HCT116 (cell line): Measurements from ENCODE around the gene HSD3B1. TPM values are rescaled to one million over a fixed set of nuclear protein-coding genes. Genes with fewer than 3 reads are reported as not detected.

ENCODE experiments used
- ATAC-seq: fragments of 200-7000 bp; cut with Tn5 transposase; 2 replicates; pipeline ENCODE4 v1.9.1; 2020; ENCODE audit warnings: mild to moderate bottlenecking, moderate library complexity
- BruUV-seq: library from RNA; stranded (reverse); fragments of 400-500 nt; replicated peaks from 2 replicates; lab custom pipeline; 2021; lab: Mats Ljungman, UMichigan
- CTCF ChIA-PET: fragments of 300-600 bp; sonication (Branson Sonifier 250); formaldehyde crosslinking; loops from one replicate; lab custom pipeline; 2021; ENCODE audit warnings: antibody characterized with exemption; lab: Charles Lee
- POLR2A ChIA-PET: fragments of 300-600, 350-600 bp; sonication (Branson Sonifier 250); formaldehyde crosslinking; loops from one replicate; lab custom pipeline; 2021; ENCODE audit warnings: antibody characterized with exemption; lab: Charles Lee
- RAD21 ChIA-PET, 2 experiments: fragments of 300-600 bp; sonication (Branson Sonifier 250); formaldehyde crosslinking; loops; one replicate each; lab custom pipeline; 2023; ENCODE audit warnings: low total read pairs in 2 of 2; ENCODE audit not compliant: uncharacterized antibody in 2 of 2, unreplicated experiment in 2 of 2, low non-redundant PET in 1 of 2; lab: Charles Lee
- DNase-seq: peaks from one replicate; pipeline ENCODE4 v3.0.0-alpha.2; 2010; ENCODE audit warnings: low read depth, low spot score
- H2AFZ ChIP-seq: fragments of 200-600 bp; shearing (Covaris generic), sonication (generic); 2 replicates; pipeline ENCODE4 v1.6.1; 2017; ENCODE audit warnings: low read depth, mixed run types, mixed read lengths, antibody characterized with exemption, low read length; ENCODE audit not compliant: poor library complexity, severe bottlenecking
- H3K27ac ChIP-seq: 2 replicates; pipeline ENCODE4 v1.5.1; 2012; ENCODE audit warnings: low read depth, low read length
- H3K27me3 ChIP-seq: fragments of 200-600 bp; sonication (generic); 2 replicates; pipeline ENCODE4 v1.6.1; 2016; ENCODE audit warnings: mixed run types, low read length, mixed read lengths; ENCODE audit not compliant: insufficient read depth
- H3K36me3 ChIP-seq, 2 experiments: fragments of 200-500 bp in 1 of 2; fragments of 200-600 bp in 1 of 2; sonication (Bioruptor generic) in 1 of 2; sonication (generic) in 1 of 2; 2 replicates each; pipeline versions ENCODE4 v1.5.1 to v1.6.1; 2014 to 2016; ENCODE audit warnings: low read length in 2 of 2, inconsistent platforms in 1 of 2, mixed read lengths in 1 of 2, mixed run types in 1 of 2; ENCODE audit not compliant: insufficient read depth in 2 of 2, control insufficient read depth in 1 of 2
- H3K4me1 ChIP-seq, 2 experiments: fragments of 200-600 bp in 1 of 2; sonication (generic) in 1 of 2; 2 replicates each; pipeline versions ENCODE4 v1.5.1 to v1.6.1; 2012 to 2017; ENCODE audit warnings: low read length in 2 of 2, inconsistent platforms in 1 of 2, mild to moderate bottlenecking in 1 of 2, mixed read lengths in 1 of 2, mixed run types in 1 of 2, moderate library complexity in 1 of 2; ENCODE audit not compliant: insufficient read depth in 2 of 2, control insufficient read depth in 1 of 2
- H3K4me2 ChIP-seq: fragments of 200-600 bp; sonication (generic); 2 replicates; pipeline ENCODE4 v1.6.1; 2017; ENCODE audit warnings: mixed run types, low read length, mixed read lengths
- H3K4me3 ChIP-seq, 2 experiments: fragments of 200-600 bp in 1 of 2; sonication (generic) in 1 of 2; replicated peaks in 1 of 2; 2 replicates each; pipeline ENCODE4 v1.5.1; 2011 to 2016; ENCODE audit warnings: low read length in 2 of 2, control low read depth in 1 of 2, low read depth in 1 of 2, mild to moderate bottlenecking in 1 of 2, mixed read lengths in 1 of 2, mixed run types in 1 of 2
- H3K79me2 ChIP-seq: fragments of 200-600 bp; sonication (generic); 2 replicates; pipeline ENCODE4 v1.6.1; 2017; ENCODE audit warnings: mild to moderate bottlenecking, mixed run types, low read length, moderate library complexity, mixed read lengths; ENCODE audit not compliant: insufficient read depth
- H3K9ac ChIP-seq: fragments of 200-600 bp; sonication (generic); 2 replicates; pipeline ENCODE4 v1.6.1; 2016; ENCODE audit warnings: low read length, mixed read lengths
- H3K9me2 ChIP-seq: fragments of 200-600 bp; sonication (generic), shearing (Covaris generic); 2 replicates; pipeline ENCODE4 v1.6.1; 2017; ENCODE audit warnings: mixed run types, mild to moderate bottlenecking, moderate library complexity; ENCODE audit not compliant: insufficient read depth
- H3K9me3 ChIP-seq, 2 experiments: fragments of 200-500 bp in 1 of 2; fragments of 200-600 bp in 1 of 2; sonication (Bioruptor generic) in 1 of 2; sonication (generic) in 1 of 2; 2 replicates each; pipeline ENCODE4 v1.6.1; 2014 to 2017; ENCODE audit warnings: low read length in 2 of 2, mixed read lengths in 2 of 2, inconsistent platforms in 1 of 2, low read depth in 1 of 2, mild to moderate bottlenecking in 1 of 2, mixed run types in 1 of 2, moderate library complexity in 1 of 2; ENCODE audit not compliant: control insufficient read depth in 1 of 2, insufficient read depth in 1 of 2
- H4K20me1 ChIP-seq: fragments of 200-600 bp; sonication (generic), shearing (Covaris generic); 2 replicates; pipeline ENCODE4 v1.6.1; 2017; ENCODE audit warnings: mixed run types, mild to moderate bottlenecking, moderate library complexity; ENCODE audit not compliant: insufficient read depth
- POLR2A ChIP-seq: IDR thresholded peaks from 2 replicates; pipeline ENCODE4 v1.7.0; 2011; ENCODE audit warnings: borderline replicate concordance; ENCODE audit not compliant: insufficient read depth, insufficient read length; ENCODE audit errors: extremely low read depth
- YY1 ChIP-seq: IDR thresholded peaks from 2 replicates; pipeline ENCODE4 v1.6.1; 2011; ENCODE audit warnings: low read length, low read depth, moderate library complexity, mild to moderate bottlenecking; ENCODE audit not compliant: insufficient replicate concordance; ENCODE audit errors: extremely low read depth
- ZFX ChIP-seq: fragments of 450-650 bp; IDR thresholded peaks from 2 replicates; pipeline ENCODE4 v1.6.1; 2017
- intact Hi-C: fragments of 100-400 bp; cut with micrococcal nuclease; formaldehyde crosslinking; loops from 2 replicates; pipeline ENCODE4 v1.10.0; 2022
- total RNA-seq: library from RNA; stranded (reverse); gene quantifications from one replicate; pipeline ENCODE4 v1.2.1, GENCODE V29; 2021; ENCODE audit not compliant: unreplicated experiment
- TF ChIP-seq, protein P1 (sequence below): IDR thresholded peaks from 2 replicates; pipeline ENCODE4 v1.6.1; 2011; ENCODE audit warnings: mild to moderate bottlenecking, low read length, moderate library complexity; ENCODE audit not compliant: insufficient replicate concordance; ENCODE audit errors: extremely low read depth
- TF ChIP-seq, protein P2 (sequence below): IDR thresholded peaks from 2 replicates; pipeline ENCODE4 v1.6.1; 2012; ENCODE audit warnings: low read depth
- TF ChIP-seq, protein P3 (sequence below): IDR thresholded peaks from 2 replicates; pipeline ENCODE4 v1.6.1; 2012
- TF ChIP-seq, protein P4 (sequence below): IDR thresholded peaks from 2 replicates; pipeline ENCODE4 v1.6.1; 2012

HSD3B1 gene
- total RNA-seq, 1 experiment from 2014 or later = not detected

DNA sequence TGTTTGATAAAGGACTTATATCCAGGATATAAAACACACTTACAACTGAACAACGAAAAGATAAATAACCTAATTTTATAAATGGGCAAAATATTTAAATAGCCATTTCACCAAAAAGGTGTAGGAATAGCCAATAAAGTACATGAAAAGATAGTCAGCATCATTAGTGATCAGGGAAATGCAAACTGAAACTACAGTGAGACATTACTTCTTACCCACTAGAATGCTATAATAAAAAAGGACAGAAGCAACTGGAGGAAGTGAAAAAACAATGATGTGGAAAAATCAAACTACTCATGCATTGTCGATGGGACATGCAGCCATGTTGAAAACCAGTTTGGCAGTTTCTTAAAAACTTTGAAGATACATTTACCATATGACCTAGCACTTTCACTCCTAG is 43.4 kb upstream of the HSD3B1 start:
- no peaks in the 10 kb centered on the region for H3K9me3 ChIP-seq
- no peaks in the 10 kb centered on the region for H3K4me1 ChIP-seq
- no peaks in the 10 kb centered on the region for H4K20me1 ChIP-seq
- H3K9me2 ChIP-seq = no peaks in the 10 kb centered on the region
- no peak overlapping the region for H3K9ac ChIP-seq
- RAD21 ChIA-PET = no interaction called here
- no peak overlapping the region for H3K27ac ChIP-seq
- TF ChIP-seq, protein P1, sequence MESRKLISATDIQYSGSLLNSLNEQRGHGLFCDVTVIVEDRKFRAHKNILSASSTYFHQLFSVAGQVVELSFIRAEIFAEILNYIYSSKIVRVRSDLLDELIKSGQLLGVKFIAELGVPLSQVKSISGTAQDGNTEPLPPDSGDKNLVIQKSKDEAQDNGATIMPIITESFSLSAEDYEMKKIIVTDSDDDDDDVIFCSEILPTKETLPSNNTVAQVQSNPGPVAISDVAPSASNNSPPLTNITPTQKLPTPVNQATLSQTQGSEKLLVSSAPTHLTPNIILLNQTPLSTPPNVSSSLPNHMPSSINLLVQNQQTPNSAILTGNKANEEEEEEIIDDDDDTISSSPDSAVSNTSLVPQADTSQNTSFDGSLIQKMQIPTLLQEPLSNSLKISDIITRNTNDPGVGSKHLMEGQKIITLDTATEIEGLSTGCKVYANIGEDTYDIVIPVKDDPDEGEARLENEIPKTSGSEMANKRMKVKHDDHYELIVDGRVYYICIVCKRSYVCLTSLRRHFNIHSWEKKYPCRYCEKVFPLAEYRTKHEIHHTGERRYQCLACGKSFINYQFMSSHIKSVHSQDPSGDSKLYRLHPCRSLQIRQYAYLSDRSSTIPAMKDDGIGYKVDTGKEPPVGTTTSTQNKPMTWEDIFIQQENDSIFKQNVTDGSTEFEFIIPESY = no peak
- TF ChIP-seq YY1 (no peak), POLR2A (no peak), ZFX (no peak)
- TF ChIP-seq, protein P2, sequence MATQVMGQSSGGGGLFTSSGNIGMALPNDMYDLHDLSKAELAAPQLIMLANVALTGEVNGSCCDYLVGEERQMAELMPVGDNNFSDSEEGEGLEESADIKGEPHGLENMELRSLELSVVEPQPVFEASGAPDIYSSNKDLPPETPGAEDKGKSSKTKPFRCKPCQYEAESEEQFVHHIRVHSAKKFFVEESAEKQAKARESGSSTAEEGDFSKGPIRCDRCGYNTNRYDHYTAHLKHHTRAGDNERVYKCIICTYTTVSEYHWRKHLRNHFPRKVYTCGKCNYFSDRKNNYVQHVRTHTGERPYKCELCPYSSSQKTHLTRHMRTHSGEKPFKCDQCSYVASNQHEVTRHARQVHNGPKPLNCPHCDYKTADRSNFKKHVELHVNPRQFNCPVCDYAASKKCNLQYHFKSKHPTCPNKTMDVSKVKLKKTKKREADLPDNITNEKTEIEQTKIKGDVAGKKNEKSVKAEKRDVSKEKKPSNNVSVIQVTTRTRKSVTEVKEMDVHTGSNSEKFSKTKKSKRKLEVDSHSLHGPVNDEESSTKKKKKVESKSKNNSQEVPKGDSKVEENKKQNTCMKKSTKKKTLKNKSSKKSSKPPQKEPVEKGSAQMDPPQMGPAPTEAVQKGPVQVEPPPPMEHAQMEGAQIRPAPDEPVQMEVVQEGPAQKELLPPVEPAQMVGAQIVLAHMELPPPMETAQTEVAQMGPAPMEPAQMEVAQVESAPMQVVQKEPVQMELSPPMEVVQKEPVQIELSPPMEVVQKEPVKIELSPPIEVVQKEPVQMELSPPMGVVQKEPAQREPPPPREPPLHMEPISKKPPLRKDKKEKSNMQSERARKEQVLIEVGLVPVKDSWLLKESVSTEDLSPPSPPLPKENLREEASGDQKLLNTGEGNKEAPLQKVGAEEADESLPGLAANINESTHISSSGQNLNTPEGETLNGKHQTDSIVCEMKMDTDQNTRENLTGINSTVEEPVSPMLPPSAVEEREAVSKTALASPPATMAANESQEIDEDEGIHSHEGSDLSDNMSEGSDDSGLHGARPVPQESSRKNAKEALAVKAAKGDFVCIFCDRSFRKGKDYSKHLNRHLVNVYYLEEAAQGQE = no peak
- TF ChIP-seq, protein P3, sequence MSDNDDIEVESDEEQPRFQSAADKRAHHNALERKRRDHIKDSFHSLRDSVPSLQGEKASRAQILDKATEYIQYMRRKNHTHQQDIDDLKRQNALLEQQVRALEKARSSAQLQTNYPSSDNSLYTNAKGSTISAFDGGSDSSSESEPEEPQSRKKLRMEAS = no peak
- TF ChIP-seq, protein P4, sequence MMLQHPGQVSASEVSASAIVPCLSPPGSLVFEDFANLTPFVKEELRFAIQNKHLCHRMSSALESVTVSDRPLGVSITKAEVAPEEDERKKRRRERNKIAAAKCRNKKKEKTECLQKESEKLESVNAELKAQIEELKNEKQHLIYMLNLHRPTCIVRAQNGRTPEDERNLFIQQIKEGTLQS = no peak
- no peaks in the 10 kb centered on the region; the same call in 1 of the 2 replicates for H3K27me3 ChIP-seq
- POLR2A ChIA-PET = no interaction called here
- no peak for ATAC-seq
- no TSS peak for BruUV-seq
- H2AFZ ChIP-seq = no peak overlapping the region
- no peaks in the 10 kb centered on the region for H3K36me3 ChIP-seq
- CTCF ChIA-PET = no interaction called here
- intact Hi-C loops = no loop called here
- H3K4me3 ChIP-seq = no peak overlapping the region
- no peaks in the 10 kb centered on the region for H3K79me2 ChIP-seq
- H3K4me2 ChIP-seq = no peak overlapping the region
- DNase-seq = no peak
